Lower leg skin (tissue), 4 donors: ENCODE results near the gene NEB. TPM values are rescaled to one million over a fixed set of nuclear protein-coding genes. Genes with fewer than 3 reads are reported as not detected.
"Not testable (repeated sequence)": the region's sequence is repeated elsewhere in the genome, so short reads cannot be mapped to it uniquely, and the experiment has no call there.

ENCODE experiments used
- DNase-seq, 2 donors: peaks; one replicate each; pipeline ENCODE4 v3.0.0-alpha.2; 2019; ENCODE audit warnings: low spot score in 2 of 2
- H3K4me3 ChIP-seq: fragments of 200-600 bp; sonication (generic); 2 replicates; pipeline ENCODE4 v1.5.1; 2017; ENCODE audit warnings: mild to moderate bottlenecking, low read depth; ENCODE audit not compliant: poor library complexity, severe bottlenecking
- CTCF ChIP-seq, 3 donors: fragments of 450-650 bp; IDR thresholded peaks; one replicate each; pipeline ENCODE4 v1.5.1; 2016; ENCODE audit warnings: antibody characterized with exemption in 3 of 3, mild to moderate bottlenecking in 3 of 3, moderate library complexity in 2 of 3
- POLR2A ChIP-seq, 2 donors: fragments of 450-650 bp; IDR thresholded peaks; one replicate each; pipeline ENCODE4 v1.6.1; 2016 to 2017; ENCODE audit warnings: antibody characterized with exemption in 2 of 2, mild to moderate bottlenecking in 1 of 2, moderate library complexity in 1 of 2
- WGBS, 2 donors: methylation state at CpG; one replicate each; pipeline ENCODE4 v1.1.5; 2018; 5-methylcytosine and 5-hydroxymethylcytosine counted together
- intact Hi-C: fragments of 100-400 bp; cut with DNase I; formaldehyde crosslinking; loops from one replicate; pipeline ENCODE4 v1.15.0; 2023; ENCODE audit warnings: low total_unique reads
- total RNA-seq, 4 donors: library from RNA; depleted of rRNA; stranded (reverse); fragments of >200 nt; gene quantifications; one replicate each; pipeline ENCODE4 v1.1.0, GENCODE V29; 2016

NEB gene
- total RNA-seq, 4 donors from 2014 or later = 4.7 to 15.6 (median 6.9) TPM

- 96 to 98% methylated on average over 4 of the region's 4 CpGs for WGBS, 2 donors
- no peak overlapping the region for H3K4me3 ChIP-seq
- TF ChIP-seq POLR2A (IDR thresholded peaks at IDR 0.05) = no peak
- no peak for TF ChIP-seq CTCF (IDR thresholded peaks at IDR 0.05)
- intact Hi-C loops = no loop called here
- no peak for DNase-seq
Observed at GRCh38 chr2:151609705-151610104, 124.6 kb downstream of the NEB start.

- intact Hi-C loops, H3K4me3 ChIP-seq, DNase-seq: not testable (repeated sequence)
- 80% methylated on average over 1 of the region's 6 CpGs; no CpG with 5 or more reads in 1 of the 2 donors for WGBS, 2 donors
Observed at GRCh38 chr2:151607459-151608424, 126.5 kb downstream of the NEB start.

- WGBS, 2 donors = 88 to 100% methylated on average over 1 of the region's 2 CpGs
- H3K4me3 ChIP-seq, intact Hi-C loops, DNase-seq: not testable (repeated sequence)
Observed at GRCh38 chr2:151603530-151603929, 130.7 kb downstream of the NEB start.

GRCh38 chr2:151602402-151602801 lies 131.9 kb downstream of the NEB start:
- intact Hi-C loops = not testable (repeated sequence)
- no CpG with 5 or more reads among the region's 5 CpGs for WGBS, 2 donors

GRCh38 chr2:151601803-151602202 lies 132.5 kb downstream of the NEB start:
- H3K4me3 ChIP-seq, intact Hi-C loops, DNase-seq: not testable (repeated sequence)
- WGBS, 2 donors = no CpG with 5 or more reads among the region's 4 CpGs

More at GRCh38 chr2:151602402-151602801, 131.9 kb downstream of the NEB start:
- H3K4me3 ChIP-seq, DNase-seq: not testable (repeated sequence)

GRCh38 chr2:151596903-151597608 lies 137.2 kb downstream of the NEB start:
- intact Hi-C loops, H3K4me3 ChIP-seq: not testable (repeated sequence)
- no CpG with 5 or more reads among the region's 4 CpGs for WGBS, 2 donors

GRCh38 chr2:151591908-151592255 lies 142.4 kb downstream of the NEB start:
- intact Hi-C loops, H3K4me3 ChIP-seq, DNase-seq: not testable (repeated sequence)
- 74 to 79% methylated on average over 4 of the region's 4 CpGs for WGBS, 2 donors

More at GRCh38 chr2:151596903-151597608, 137.2 kb downstream of the NEB start:
- not testable (repeated sequence) for DNase-seq

- intact Hi-C loops, H3K4me3 ChIP-seq: not testable (repeated sequence)
- WGBS, 2 donors = 28 to 30% methylated on average over 4 of the region's 5 CpGs
- DNase-seq = peak in 1 of 2 donors; percentile 34
Observed at GRCh38 chr2:151591250-151591907, 142.9 kb downstream of the NEB start.

GRCh38 chr2:151581300-151581699 lies 153.0 kb downstream of the NEB start:
- 58 to 62% methylated on average over 3 to 4 of the region's 5 CpGs for WGBS, 2 donors
- H3K4me3 ChIP-seq, DNase-seq, intact Hi-C loops: not testable (repeated sequence)

GRCh38 chr2:151580697-151581096 lies 153.6 kb downstream of the NEB start:
- intact Hi-C loops, DNase-seq, H3K4me3 ChIP-seq: not testable (repeated sequence)
- WGBS, 2 donors = no CpG with 5 or more reads among the region's 4 CpGs
